ENCODE data around the gene KRTAP5-11. TPM values are rescaled to one million over a fixed set of nuclear protein-coding genes. Genes with fewer than 3 reads are reported as not detected.

The KRTAP5-11 gene
- total and polyA plus RNA-seq, 2 of the 8 experiments (the other 6 are each of a cell fraction or from before 2014, with no cell fraction given) = not detected

- Histone ChIP-seq H2BK20ac (ENCODE audit: low read length) (no peak overlapping the region), H3K4me3 (ENCODE audit: extremely low read depth in 1 of 4, insufficient read depth in 2 of 4, low read depth in 3 of 4, low read length in 4 of 4) (no peak overlapping the region), H2BK120ac (replicated peaks; ENCODE audit: low read depth, low read length) (no peak overlapping the region), H3K79me1 (ENCODE audit: low read depth, low read length) (no peaks in the 10 kb centered on the region), H3K4me1 (replicated peaks in 1 of 4; ENCODE audit: control insufficient read depth in 3 of 4, insufficient read depth in 4 of 4, low read length in 3 of 4) (no peaks in the 10 kb centered on the region; a peak in 1 of 7 replicates), H3K23me2 (ENCODE audit: low read depth, low read length) (no peaks in the 10 kb centered on the region), H4K91ac (replicated peaks; ENCODE audit: insufficient read length, low read length) (no peak overlapping the region), H3K9me3 (ENCODE audit: insufficient read depth in 2 of 2, low read depth in 1 of 2, low read length in 1 of 2) (no peaks in the 10 kb centered on the region; a peak in 1 of 4 replicates), H2BK5ac (ENCODE audit: low read depth, low read length) (no peak overlapping the region), H4K5ac (ENCODE audit: insufficient read length, low read depth, low read length) (no peak overlapping the region), H3K79me2 (ENCODE audit: control insufficient read depth in 1 of 2, insufficient read depth in 2 of 2, low read length in 2 of 2) (no peaks in the 10 kb centered on the region), H2BK15ac (ENCODE audit: low read length) (no peak overlapping the region), H2AK5ac (ENCODE audit: low read depth, low read length) (no peak overlapping the region), H3K14ac (ENCODE audit: insufficient read length) (no peak overlapping the region), H3K4me2 (ENCODE audit: insufficient read depth in 1 of 2, low read depth in 2 of 2, low read length in 2 of 2) (no peak overlapping the region), H3K56ac (replicated peaks; ENCODE audit: insufficient read length, low read depth, low read length) (no peak overlapping the region), H3K23ac (ENCODE audit: insufficient read length) (no peak overlapping the region), H3K9ac (replicated peaks in 1 of 4; ENCODE audit: extremely low read depth in 1 of 4, low read depth in 3 of 4, low read length in 3 of 4) (no peak overlapping the region), H3K36me3 (ENCODE audit: control insufficient read depth in 2 of 4, insufficient read depth in 4 of 4, low read length in 3 of 4) (no peaks in the 10 kb centered on the region), H2BK12ac (ENCODE audit: low read depth, low read length) (no peak overlapping the region), H4K8ac (ENCODE audit: extremely low read depth, insufficient read depth, low read length) (no peak overlapping the region), H3K4ac (replicated peaks; ENCODE audit: insufficient read length, low read depth, low read length) (no peak overlapping the region), H2AFZ (ENCODE audit: low read length) (no peak overlapping the region), H4K20me1 (replicated peaks in 1 of 2; ENCODE audit: control insufficient read depth in 1 of 2, insufficient read depth in 2 of 2, low read length in 2 of 2) (no peaks in the 10 kb centered on the region), H3K27ac (ENCODE audit: low read depth, low read length) (no peak overlapping the region), H3K18ac (ENCODE audit: extremely low read depth, low read length) (no peak overlapping the region; the same call in 1 of the 2 replicates), H3K27me3 (replicated peaks in 1 of 4; ENCODE audit: control insufficient read depth in 3 of 4, extremely low read depth in 1 of 4, insufficient read depth in 3 of 4, low read length in 3 of 4) (no peaks in the 10 kb centered on the region)
- no peak for TF ChIP-seq SP2 (IDR thresholded peaks at IDR 0.05; ENCODE audit: low read length)
- no peak for TF ChIP-seq MAFK (IDR thresholded peaks at IDR 0.05; ENCODE audit: low read depth, low read length)
- no peak for TF ChIP-seq SP4 (IDR thresholded peaks at IDR 0.05; ENCODE audit: low read length)
- TF ChIP-seq CREB1 (IDR thresholded peaks at IDR 0.05) = no peak
- TF ChIP-seq CEBPB (IDR thresholded peaks at IDR 0.05; ENCODE audit: low read depth, low read length) = no peak
- TF ChIP-seq EP300 (IDR thresholded peaks at IDR 0.05; ENCODE audit: borderline replicate concordance in 1 of 2, low read depth in 2 of 2, low read length in 2 of 2) = no peak
- ChIA-PET POLR2A (ENCODE audit: partially characterized antibody) (interaction anchor here (0.6 kb wide), 1 partner anchor 1770 kb away, joined by 3 read pairs; no protein-coding TSS in a partner anchor), CTCF (ENCODE audit: partially characterized antibody) (interaction anchor here (1.2 kb wide), 1 partner anchor 24 kb away, joined by 5 read pairs; no protein-coding TSS in a partner anchor)
- FAIRE-seq (no peak), DNase-seq (ENCODE audit: low read depth in 1 of 2, low spot score in 2 of 2) (no peak)
- WGBS, 2 experiments (ENCODE audit: extremely low coverage in 1 of 2, insufficient coverage in 1 of 2, insufficient read length in 1 of 2, insufficient replicate concordance in 2 of 2, low coverage in 1 of 2, low lambda C conversion rate in 2 of 2, missing lambda C conversion rate in 1 of 2) = 94% methylated on average over 11 of the region's 11 CpGs; no CpG with 5 or more reads in 1 of the 2 experiments
These were observed 43.7 kb downstream of the KRTAP5-11 start for GRCh38 chr11:71539017-71539416.

Measured in H1 (cell line).